ENCODE results near the gene B3GALT5. TPM values are rescaled to one million over a fixed set of nuclear protein-coding genes. Genes with fewer than 3 reads are reported as not detected.
"Not testable (repeated sequence)": the region's sequence is repeated elsewhere in the genome, so short reads cannot be mapped to it uniquely, and the experiment has no call there.

Gene B3GALT5
- polyA plus RNA-seq, 5 donors = 0.76 to 1.2 (median 0.95) TPM

DNA sequence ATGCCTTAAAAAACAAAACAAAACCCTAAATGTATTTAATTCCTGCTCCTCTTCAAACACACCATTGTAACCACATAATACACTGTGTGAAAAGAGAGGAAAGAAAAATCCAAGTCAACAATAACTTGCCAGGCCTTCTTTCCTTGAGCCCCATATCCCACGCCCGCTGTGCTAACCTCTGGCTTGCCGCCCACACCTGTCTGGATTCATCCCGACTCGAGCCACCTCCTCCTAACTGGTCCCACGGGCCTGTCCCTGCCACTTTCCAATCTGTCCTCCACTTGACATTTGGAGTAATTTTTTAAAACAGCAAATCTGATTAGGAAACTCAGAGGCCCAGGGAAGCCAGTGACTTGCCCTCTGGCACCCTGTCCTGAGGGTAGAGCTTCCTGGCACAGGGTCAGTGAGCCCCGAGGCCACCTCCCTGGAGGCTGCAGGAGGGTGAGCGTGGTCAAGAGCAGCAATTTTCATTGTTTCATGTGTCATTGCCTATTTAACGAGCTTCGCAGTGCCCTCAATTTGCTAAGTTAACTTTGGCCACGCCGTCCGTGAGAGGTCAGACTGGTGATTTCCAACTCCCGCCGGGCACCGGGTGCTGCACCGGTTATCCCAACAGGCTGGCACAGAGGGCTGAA lies 54.1 kb downstream of the B3GALT5 start:
- no peak for DNase-seq

- DNase-seq = no peak
Measured at GRCh38 chr21:39667353-39667891, 54.7 kb downstream of the B3GALT5 start.

DNA sequence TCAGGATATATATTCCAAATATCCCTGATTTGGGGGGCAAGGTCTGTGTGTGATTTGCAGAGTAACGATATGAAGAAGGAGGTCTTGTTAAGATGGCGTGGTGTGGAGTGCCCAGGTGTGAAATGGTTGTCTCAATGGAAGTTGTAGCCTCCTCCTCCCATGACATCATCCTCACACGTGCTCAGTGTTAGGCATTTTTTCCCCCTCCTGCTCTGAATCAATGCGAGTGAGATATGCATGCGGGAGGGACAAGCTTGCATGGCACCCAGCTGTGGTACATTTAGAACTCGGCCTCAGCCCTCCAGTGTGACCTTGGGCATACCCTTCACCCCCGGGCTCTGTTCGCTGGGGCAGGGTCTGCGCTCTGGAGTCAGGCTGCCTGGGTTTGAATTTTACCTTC lies 55.6 kb downstream of the B3GALT5 start:
- no peak for DNase-seq

DNA sequence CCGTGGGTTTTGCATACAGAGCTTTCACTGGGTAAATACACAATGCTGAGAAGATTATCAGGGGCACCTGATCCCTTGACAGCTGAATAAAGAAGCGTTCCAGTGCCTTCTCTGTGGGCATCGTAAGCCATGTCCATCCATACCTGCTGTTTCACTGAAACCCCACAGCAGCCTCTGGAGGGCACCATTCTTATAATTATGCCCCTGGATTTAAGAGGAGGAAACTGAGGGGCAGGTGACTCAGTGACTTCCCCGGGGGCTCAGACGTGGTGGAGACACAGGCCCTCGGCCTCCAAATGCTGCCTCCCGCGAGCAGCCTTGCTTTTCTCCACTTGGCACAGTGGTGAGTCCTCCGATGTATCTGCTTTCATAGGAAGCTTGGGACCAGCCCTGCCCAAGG lies 56.7 kb downstream of the B3GALT5 start:
- DNase-seq = no peak

DNA sequence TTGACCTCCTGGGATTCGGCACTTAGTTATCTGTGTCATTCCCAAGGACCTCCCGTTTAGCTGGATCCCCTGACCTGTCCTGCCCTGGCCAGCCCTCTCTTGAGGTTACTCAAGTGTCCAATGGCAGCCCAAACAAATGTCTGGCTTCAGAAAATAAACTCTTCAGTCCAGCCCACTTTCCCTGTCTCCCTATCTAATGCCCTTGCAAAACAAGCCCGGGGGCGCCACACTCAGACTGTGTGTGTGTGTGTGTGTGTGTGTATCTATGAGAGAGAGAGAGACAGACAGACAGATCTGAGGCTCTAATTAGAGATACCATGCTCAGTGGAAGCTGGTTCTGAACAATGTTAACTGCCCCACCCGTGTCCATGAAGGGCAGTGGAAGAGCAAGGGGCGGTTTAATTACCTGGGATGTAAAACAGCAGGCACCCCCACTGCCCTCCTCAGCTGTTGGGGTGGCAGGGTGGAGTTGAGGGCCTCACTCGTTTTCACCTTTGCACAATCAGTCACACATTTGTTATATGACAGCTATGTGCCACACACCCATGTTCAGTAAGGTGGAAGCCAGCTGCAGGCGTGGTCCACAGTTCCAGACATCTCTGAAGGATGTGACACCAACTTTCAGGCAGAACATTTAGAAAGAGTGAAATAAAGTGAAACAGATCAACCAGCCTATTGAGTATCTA lies 57.4 kb downstream of the B3GALT5 start:
- DNase-seq = no peak

DNA sequence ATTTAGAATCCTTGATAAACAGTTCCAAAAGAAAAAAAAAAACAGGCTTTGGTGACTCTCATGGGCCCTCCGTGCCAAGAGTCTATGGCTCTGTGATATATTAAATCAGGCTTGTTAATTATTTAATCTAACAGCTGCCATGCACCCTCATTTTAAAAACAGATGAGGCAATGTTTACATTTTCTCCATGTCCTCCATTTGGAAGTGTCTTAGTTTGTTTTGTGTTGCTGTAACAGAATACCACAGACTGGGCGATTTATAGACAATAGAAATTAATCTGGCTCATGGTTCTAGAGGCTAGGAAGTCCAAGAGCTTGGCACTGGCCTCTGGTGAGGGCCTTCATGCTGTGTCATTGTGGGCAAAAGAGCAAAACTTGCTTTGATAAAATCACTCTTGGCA lies 58.0 kb downstream of the B3GALT5 start:
- no peak for DNase-seq

GRCh38 chr21:39671986-39672385 lies 59.2 kb downstream of the B3GALT5 start:
- DNase-seq = no peak

- no peak for DNase-seq
Measured at GRCh38 chr21:39673163-39673562, 60.4 kb downstream of the B3GALT5 start.

- DNase-seq = no peak
Measured at GRCh38 chr21:39673736-39674135, 61.0 kb downstream of the B3GALT5 start.

DNA sequence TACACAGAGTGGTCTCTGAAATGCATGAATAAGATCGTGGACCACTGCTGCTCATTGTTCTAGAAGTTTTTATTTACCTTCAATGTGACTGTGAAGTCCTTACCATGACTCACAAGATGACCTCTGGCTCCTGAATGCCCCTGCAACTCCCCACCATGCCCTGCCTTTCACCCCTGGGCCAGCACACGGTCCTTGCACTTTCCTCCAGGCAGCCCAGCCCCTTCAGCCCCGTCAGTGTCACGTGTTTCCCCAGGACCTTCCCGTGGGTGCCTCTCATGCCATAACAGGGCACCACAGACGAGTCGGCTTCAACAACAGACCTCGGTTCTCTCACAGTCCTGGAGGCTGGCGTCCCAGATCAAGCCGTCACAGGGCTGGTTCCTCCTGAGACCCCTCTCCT lies 62.1 kb downstream of the B3GALT5 start:
- no peak for DNase-seq

GRCh38 chr21:39675590-39675989 lies 62.9 kb downstream of the B3GALT5 start:
- DNase-seq = no peak

DNA sequence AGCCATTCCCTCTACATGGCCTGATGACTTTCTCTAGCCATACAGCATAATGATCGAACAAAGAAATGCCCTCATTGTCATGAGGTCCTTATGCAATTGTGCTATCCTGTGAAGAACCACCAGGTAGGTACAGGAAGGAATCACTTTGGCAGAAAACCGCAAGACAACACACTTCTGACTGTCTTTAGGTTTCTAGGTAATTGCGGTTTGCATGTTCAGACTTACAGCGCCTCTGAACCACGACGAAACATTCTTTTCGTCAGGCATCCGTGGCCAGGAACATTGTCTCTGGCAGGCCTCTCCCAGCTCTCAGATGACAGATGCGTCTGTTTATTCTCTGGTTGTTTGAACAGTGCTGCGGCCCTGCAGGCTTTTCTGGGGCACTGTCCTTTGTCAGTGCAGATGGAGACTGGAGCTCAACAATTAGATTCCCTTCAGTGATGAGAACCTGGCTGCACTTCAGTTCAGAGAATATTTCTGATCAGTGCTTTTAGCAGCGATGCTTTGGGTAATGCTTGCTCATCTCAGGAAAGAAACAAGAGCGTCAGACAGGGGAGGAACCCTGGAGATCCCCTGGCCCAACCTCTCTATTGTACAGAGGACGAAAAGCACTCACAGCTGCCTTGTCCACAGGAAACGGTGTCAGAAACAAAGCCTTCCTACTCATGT lies 63.4 kb downstream of the B3GALT5 start:
- DNase-seq = peak in 1 of 2 donors; percentile 6

- no peak for DNase-seq
Measured at GRCh38 chr21:39680216-39680615, 67.5 kb downstream of the B3GALT5 start.

GRCh38 chr21:39681257-39681656 lies 68.5 kb downstream of the B3GALT5 start:
- DNase-seq = no peak

GRCh38 chr21:39681845-39682244 lies 69.1 kb downstream of the B3GALT5 start:
- DNase-seq = no peak

DNA sequence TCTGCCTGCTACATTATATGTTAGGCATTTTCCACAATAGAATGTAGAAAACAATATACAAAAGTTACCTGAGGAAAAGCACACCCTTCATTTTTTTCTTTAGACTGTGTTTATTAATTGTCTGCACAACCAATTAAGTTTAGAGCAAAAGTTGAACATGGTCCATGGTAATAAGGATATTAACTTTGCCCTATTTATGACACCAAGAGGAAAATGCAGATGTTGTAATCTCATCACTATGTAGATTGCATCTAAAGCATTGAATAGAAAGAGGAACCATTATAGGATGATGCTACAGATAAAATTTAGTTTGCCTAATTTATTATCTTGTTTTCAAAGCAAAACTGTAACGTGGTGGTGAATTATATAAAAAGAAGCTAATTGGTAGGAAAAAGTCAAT lies 72.5 kb downstream of the B3GALT5 start:
- DNase-seq = no peak

- no peak for DNase-seq
Measured at GRCh38 chr21:39685991-39686390, 73.3 kb downstream of the B3GALT5 start.

DNA sequence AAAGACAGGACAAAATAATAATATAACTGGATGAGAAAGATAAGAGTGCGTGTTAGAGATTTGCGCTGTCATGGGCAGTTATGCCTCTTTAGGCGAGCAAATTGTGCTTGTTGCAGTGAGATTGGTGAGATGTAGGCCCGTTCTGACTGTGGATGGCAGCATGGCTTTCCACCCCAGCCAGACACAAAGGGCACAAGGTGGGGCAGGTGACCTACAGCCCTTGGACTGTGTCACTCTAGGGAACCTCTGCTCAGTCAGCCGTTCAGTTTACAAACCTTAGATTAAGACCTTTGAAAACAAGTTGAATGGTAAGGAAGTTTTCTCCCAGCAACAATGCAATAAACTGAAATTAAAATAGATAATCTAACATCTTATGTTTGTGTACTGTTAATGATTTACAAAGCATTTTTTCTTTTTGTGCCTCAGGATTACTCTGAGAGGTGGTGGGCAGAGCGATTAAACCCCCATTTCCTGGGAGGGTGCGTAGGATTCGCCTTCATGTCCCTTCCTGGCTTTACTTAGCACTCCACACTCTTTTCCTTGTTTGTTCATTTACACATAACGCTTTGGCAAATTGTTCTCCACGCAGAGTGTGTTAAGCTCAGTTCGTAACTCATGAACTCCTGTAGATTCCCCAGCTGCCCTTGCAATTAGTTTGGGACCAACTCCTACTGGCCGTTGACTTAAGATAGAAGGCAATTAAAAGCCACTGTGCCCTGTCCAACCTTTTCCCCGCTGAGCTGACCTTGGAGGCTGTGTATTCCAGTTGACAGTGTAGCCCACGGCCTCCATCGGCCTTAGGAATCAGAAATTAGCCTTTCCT lies 74.1 kb downstream of the B3GALT5 start:
- DNase-seq = no peak

DNA sequence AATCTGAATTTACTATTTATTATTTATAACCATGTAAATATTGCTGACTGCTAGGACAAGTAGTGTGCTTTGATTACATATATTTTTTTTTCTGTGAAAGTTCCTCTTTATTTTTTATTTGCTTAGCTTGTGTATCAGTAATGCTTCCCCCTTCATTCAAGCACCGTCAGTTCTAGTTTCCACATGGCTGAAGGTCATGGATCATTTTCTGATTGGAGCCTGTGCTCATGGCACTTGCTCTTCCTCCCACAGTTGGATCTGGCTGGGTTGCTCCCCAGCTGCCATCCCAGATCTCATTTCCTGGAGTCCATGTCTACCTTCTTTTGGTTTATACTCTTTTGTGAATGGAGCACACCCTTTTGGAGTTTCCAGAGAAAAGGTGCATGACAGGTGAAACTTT lies 75.3 kb downstream of the B3GALT5 start:
- no peak for DNase-seq

- DNase-seq = not testable (repeated sequence)
Measured at GRCh38 chr21:39689860-39690259, 77.1 kb downstream of the B3GALT5 start.

- no peak for DNase-seq
Measured at GRCh38 chr21:39690454-39690853, 77.7 kb downstream of the B3GALT5 start.

DNA sequence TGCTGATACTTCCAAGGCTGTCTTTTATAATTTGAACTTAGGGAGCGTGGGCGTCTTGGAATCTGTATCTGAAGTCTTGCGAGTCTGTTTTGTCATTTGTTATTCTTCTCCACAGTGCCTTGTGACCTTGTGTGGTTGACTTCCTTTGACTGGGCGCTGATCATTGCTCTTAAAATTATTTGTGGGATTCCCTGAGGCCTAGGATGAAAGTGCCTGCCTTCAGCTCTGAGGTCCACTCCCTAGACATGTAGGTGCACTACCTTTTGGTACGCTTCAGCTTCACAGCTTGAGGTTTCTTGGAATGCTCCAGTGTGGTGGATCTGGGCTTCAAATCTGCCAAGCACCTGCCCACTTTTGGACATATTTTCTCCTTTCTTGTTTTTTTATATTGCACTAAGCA lies 82.0 kb downstream of the B3GALT5 start:
- DNase-seq = no peak
